ENCODE results near the gene TMCO5A.

DNA sequence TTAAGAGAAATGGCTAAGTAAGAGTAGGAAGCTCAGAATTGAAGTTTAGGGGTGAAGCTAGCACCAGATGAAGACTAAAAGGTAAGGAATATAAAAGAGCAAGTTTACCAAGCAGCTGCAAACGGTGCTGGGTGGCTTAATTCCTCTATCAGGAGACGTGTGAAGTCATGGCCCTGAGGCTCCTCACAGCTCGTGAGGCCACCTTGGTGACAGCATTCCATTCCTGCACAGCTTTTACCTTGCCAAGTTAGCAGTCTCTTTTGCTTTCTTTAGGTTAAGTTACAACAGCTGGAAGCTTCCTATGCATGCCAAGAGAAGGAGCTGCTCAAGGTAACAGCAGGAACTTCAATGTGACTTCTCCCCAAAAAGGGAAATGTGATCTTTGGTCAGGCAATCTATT is 6.4 kb downstream of the TMCO5A start:
- no peak for TF ChIP-seq TCF7L2 (IDR thresholded peaks at IDR 0.05; ENCODE audit: low read depth, low read length)
- TF ChIP-seq, protein P1, sequence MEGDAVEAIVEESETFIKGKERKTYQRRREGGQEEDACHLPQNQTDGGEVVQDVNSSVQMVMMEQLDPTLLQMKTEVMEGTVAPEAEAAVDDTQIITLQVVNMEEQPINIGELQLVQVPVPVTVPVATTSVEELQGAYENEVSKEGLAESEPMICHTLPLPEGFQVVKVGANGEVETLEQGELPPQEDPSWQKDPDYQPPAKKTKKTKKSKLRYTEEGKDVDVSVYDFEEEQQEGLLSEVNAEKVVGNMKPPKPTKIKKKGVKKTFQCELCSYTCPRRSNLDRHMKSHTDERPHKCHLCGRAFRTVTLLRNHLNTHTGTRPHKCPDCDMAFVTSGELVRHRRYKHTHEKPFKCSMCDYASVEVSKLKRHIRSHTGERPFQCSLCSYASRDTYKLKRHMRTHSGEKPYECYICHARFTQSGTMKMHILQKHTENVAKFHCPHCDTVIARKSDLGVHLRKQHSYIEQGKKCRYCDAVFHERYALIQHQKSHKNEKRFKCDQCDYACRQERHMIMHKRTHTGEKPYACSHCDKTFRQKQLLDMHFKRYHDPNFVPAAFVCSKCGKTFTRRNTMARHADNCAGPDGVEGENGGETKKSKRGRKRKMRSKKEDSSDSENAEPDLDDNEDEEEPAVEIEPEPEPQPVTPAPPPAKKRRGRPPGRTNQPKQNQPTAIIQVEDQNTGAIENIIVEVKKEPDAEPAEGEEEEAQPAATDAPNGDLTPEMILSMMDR (CRISPR knock-in tag; IDR thresholded peaks at IDR 0.05): no peak
- TF ChIP-seq EZH2 (conservative IDR thresholded peaks at IDR 0.05; ENCODE audit: low read depth, low read length): no peak
- TF ChIP-seq, protein P2, sequence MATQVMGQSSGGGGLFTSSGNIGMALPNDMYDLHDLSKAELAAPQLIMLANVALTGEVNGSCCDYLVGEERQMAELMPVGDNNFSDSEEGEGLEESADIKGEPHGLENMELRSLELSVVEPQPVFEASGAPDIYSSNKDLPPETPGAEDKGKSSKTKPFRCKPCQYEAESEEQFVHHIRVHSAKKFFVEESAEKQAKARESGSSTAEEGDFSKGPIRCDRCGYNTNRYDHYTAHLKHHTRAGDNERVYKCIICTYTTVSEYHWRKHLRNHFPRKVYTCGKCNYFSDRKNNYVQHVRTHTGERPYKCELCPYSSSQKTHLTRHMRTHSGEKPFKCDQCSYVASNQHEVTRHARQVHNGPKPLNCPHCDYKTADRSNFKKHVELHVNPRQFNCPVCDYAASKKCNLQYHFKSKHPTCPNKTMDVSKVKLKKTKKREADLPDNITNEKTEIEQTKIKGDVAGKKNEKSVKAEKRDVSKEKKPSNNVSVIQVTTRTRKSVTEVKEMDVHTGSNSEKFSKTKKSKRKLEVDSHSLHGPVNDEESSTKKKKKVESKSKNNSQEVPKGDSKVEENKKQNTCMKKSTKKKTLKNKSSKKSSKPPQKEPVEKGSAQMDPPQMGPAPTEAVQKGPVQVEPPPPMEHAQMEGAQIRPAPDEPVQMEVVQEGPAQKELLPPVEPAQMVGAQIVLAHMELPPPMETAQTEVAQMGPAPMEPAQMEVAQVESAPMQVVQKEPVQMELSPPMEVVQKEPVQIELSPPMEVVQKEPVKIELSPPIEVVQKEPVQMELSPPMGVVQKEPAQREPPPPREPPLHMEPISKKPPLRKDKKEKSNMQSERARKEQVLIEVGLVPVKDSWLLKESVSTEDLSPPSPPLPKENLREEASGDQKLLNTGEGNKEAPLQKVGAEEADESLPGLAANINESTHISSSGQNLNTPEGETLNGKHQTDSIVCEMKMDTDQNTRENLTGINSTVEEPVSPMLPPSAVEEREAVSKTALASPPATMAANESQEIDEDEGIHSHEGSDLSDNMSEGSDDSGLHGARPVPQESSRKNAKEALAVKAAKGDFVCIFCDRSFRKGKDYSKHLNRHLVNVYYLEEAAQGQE (IDR thresholded peaks at IDR 0.05; ENCODE audit: borderline replicate concordance in 1 of 2, low read depth in 1 of 2, low read length in 2 of 2): no peak
- no peak for TF ChIP-seq FOXM1 (CRISPR knock-in tag; IDR thresholded peaks at IDR 0.05)
- TF ChIP-seq CBFB (CRISPR knock-in tag; IDR thresholded peaks at IDR 0.05): no peak
- no peak for TF ChIP-seq ZNF138 (CRISPR knock-in tag; IDR thresholded peaks at IDR 0.05; ENCODE audit: low read depth)
- TF ChIP-seq PRMT3 (CRISPR knock-in tag; IDR thresholded peaks at IDR 0.05; ENCODE audit: borderline replicate concordance, low read depth): no peak
